ENCODE data around the gene TMEM270.
"Not testable (repeated sequence)": the region's sequence is repeated elsewhere in the genome, so short reads cannot be mapped to it uniquely, and the experiment has no call there.

TMEM270 gene

DNA sequence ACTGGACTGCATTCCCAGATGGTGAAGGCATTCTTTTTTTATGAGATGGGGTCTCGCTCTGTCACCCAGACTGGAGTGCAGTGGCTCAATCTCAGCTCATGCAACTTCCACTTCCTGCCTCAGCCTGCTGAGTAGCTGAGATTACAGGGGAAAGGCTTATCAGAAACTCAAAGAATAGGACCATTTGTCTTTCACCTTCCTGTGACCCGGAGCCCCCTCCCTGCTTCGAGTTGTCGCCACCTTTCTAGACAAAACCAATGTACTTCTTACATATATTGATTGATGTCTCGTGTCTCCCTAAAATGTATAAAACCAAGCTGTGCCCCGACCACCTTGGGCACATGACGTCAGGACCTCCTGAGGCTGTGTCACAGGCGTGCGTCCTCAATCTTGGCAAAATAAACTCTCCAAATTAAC is 16.8 kb upstream of the TMEM270 start:
- Histone ChIP-seq H3K27ac (ENCODE audit: low read depth, low read length, poor library complexity, severe bottlenecking) (no peak overlapping the region), H3K4me2 (ENCODE audit: low read length) (no peak overlapping the region), H2AFZ (ENCODE audit: low read length) (no peak overlapping the region), H3F3A (ENCODE audit: insufficient read depth, low read length) (no peaks in the 10 kb centered on the region), H3K9ac (ENCODE audit: low read length) (no peak overlapping the region), H3K4me1 (ENCODE audit: insufficient read depth, low read length, severe bottlenecking) (peaks cover 2% of the 10 kb centered on the region), H3K9me2 (ENCODE audit: low read depth, low read length) (no peaks in the 10 kb centered on the region), H3K27me3 (ENCODE audit: insufficient read depth, low read length) (peaks cover 12% of the 10 kb centered on the region; the same call in 1 of the 2 replicates), H4K20me1 (ENCODE audit: insufficient read depth, low read length) (no peaks in the 10 kb centered on the region), H3K79me2 (ENCODE audit: insufficient read depth, low read length) (no peaks in the 10 kb centered on the region), H3K4me3 (ENCODE audit: low read depth, low read length, poor library complexity, severe bottlenecking) (no peak overlapping the region), H3K36me3 (ENCODE audit: insufficient read depth, low read length) (no peaks in the 10 kb centered on the region), H3K9me3 (ENCODE audit: low read length) (peaks cover 2% of the 10 kb centered on the region; the same call in 1 of the 2 replicates)
- TF ChIP-seq, protein P1, sequence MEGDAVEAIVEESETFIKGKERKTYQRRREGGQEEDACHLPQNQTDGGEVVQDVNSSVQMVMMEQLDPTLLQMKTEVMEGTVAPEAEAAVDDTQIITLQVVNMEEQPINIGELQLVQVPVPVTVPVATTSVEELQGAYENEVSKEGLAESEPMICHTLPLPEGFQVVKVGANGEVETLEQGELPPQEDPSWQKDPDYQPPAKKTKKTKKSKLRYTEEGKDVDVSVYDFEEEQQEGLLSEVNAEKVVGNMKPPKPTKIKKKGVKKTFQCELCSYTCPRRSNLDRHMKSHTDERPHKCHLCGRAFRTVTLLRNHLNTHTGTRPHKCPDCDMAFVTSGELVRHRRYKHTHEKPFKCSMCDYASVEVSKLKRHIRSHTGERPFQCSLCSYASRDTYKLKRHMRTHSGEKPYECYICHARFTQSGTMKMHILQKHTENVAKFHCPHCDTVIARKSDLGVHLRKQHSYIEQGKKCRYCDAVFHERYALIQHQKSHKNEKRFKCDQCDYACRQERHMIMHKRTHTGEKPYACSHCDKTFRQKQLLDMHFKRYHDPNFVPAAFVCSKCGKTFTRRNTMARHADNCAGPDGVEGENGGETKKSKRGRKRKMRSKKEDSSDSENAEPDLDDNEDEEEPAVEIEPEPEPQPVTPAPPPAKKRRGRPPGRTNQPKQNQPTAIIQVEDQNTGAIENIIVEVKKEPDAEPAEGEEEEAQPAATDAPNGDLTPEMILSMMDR (IDR thresholded peaks at IDR 0.05; ENCODE audit: low read length): no peak
- no peak for TF ChIP-seq EZH2 (IDR thresholded peaks at IDR 0.05; ENCODE audit: borderline replicate concordance, low read length)

DNA sequence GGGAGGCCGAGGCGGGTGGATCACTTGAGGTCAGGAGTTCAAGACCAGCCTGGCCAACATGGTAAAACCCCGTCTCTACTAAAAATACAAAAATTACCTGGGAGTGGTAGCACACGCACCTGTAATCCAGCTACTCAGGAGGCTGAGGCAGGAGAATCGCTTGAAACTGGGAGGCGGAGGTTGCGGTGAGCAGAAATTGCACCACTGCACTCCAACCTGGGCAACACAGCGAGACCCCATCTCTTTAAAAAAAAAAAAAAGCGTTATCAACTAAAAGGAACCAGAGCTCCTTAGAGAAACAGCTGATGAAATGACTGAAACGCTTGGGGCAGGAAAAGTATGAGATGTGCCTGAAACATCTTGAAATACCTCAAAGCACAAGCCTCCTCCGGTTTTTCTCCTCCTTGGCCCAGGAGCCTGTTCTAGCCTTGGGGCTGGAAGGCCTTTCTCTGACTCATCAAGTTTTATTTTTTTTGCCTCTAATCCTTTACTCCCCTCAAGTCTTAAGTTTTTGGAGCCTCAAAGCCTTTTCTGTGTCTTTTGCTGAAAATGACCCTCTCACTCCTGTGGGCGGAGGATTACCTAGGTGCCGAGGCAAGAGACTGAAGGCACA is 16.0 kb upstream of the TMEM270 start:
- H3K36me3 ChIP-seq (ENCODE audit: insufficient read depth, low read length): no peaks in the 10 kb centered on the region
- peaks cover 7% of the 10 kb centered on the region for H3K4me1 ChIP-seq (ENCODE audit: insufficient read depth, low read length, severe bottlenecking)
- no peak overlapping the region for H3K27ac ChIP-seq (ENCODE audit: low read depth, low read length, poor library complexity, severe bottlenecking)
- no peaks in the 10 kb centered on the region for H3K9me2 ChIP-seq (ENCODE audit: low read depth, low read length)
- no peak overlapping the region for H2AFZ ChIP-seq (ENCODE audit: low read length)
- H3F3A ChIP-seq (ENCODE audit: insufficient read depth, low read length): no peaks in the 10 kb centered on the region
- H3K27me3 ChIP-seq (ENCODE audit: insufficient read depth, low read length): peaks cover 12% of the 10 kb centered on the region; the same call in 1 of the 2 replicates
- TF ChIP-seq, protein P1 (IDR thresholded peaks at IDR 0.05; ENCODE audit: low read length): no peak
- no peak for TF ChIP-seq EZH2 (IDR thresholded peaks at IDR 0.05; ENCODE audit: borderline replicate concordance, low read length)
- no peak overlapping the region for H3K9ac ChIP-seq (ENCODE audit: low read length)
- no peak overlapping the region for H3K4me2 ChIP-seq (ENCODE audit: low read length)
- H3K4me3 ChIP-seq (ENCODE audit: low read depth, low read length, poor library complexity, severe bottlenecking): no peak overlapping the region
- H3K9me3 ChIP-seq (ENCODE audit: low read length): peaks cover 2% of the 10 kb centered on the region; the same call in 1 of the 2 replicates
- no peaks in the 10 kb centered on the region for H3K79me2 ChIP-seq (ENCODE audit: insufficient read depth, low read length)
- H4K20me1 ChIP-seq (ENCODE audit: insufficient read depth, low read length): no peaks in the 10 kb centered on the region

DNA sequence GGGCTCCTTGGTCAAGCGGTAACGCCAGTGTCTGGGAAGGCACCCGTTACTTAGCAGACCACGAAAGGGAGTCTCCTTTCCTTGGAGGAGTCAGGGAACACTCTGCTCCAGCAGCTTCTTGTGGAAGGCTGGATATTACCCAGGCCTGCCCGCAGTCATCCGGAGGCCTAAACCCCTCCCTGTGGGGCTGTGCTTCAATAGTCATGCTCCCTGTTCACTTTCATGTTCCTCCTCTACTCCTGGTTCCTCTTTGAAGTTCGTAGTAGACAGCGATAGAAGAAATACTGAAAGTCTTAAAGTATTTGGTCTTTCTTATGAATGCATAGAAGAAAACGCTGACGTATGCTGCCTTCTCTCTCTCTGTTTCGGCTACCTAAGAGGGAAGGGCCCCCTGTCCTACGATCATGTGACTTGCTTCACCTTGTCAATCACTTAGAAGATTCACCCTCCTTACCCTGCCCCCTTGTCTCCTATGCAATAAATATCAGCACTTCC is 15.2 kb upstream of the TMEM270 start:
- H3K4me1 ChIP-seq (ENCODE audit: insufficient read depth, low read length, severe bottlenecking); H3K27ac ChIP-seq (ENCODE audit: low read depth, low read length, poor library complexity, severe bottlenecking); H4K20me1 ChIP-seq (ENCODE audit: insufficient read depth, low read length); H3K9me2 ChIP-seq (ENCODE audit: low read depth, low read length); H3K36me3 ChIP-seq (ENCODE audit: insufficient read depth, low read length); H3K79me2 ChIP-seq (ENCODE audit: insufficient read depth, low read length); H3K9me3 ChIP-seq (ENCODE audit: low read length); H3K4me2 ChIP-seq (ENCODE audit: low read length); H3K4me3 ChIP-seq (ENCODE audit: low read depth, low read length, poor library complexity, severe bottlenecking); H3K9ac ChIP-seq (ENCODE audit: low read length); H3F3A ChIP-seq (ENCODE audit: insufficient read depth, low read length); H2AFZ ChIP-seq (ENCODE audit: low read length): not testable (repeated sequence)
- peaks cover 11% of the 10 kb centered on the region; the same call in 1 of the 2 replicates for H3K27me3 ChIP-seq (ENCODE audit: insufficient read depth, low read length)
